GM12891 (cell line): ENCODE data around the gene PURB.

Experiments
- POLR2A ChIP-seq: IDR thresholded peaks from 2 replicates; pipeline ENCODE4 v1.6.1; 2011; ENCODE audit warnings: low read depth, low read length, control low read depth
- POLR2AphosphoS5 ChIP-seq: IDR thresholded peaks from 2 replicates; pipeline ENCODE4 v1.6.1; 2011; ENCODE audit warnings: low read depth, low read length, control low read depth
- TAF1 ChIP-seq: IDR thresholded peaks from 2 replicates; pipeline ENCODE4 v1.6.1; 2011; ENCODE audit warnings: low read depth, low read length, control low read depth

- TF ChIP-seq POLR2A (no peak), POLR2AphosphoS5 (no peak), TAF1 (no peak)
These were observed 18.0 kb downstream of the PURB start for GRCh38 chr7:44867073-44867995.
